ENCODE results near the gene DCTD.

Gene DCTD

DNA sequence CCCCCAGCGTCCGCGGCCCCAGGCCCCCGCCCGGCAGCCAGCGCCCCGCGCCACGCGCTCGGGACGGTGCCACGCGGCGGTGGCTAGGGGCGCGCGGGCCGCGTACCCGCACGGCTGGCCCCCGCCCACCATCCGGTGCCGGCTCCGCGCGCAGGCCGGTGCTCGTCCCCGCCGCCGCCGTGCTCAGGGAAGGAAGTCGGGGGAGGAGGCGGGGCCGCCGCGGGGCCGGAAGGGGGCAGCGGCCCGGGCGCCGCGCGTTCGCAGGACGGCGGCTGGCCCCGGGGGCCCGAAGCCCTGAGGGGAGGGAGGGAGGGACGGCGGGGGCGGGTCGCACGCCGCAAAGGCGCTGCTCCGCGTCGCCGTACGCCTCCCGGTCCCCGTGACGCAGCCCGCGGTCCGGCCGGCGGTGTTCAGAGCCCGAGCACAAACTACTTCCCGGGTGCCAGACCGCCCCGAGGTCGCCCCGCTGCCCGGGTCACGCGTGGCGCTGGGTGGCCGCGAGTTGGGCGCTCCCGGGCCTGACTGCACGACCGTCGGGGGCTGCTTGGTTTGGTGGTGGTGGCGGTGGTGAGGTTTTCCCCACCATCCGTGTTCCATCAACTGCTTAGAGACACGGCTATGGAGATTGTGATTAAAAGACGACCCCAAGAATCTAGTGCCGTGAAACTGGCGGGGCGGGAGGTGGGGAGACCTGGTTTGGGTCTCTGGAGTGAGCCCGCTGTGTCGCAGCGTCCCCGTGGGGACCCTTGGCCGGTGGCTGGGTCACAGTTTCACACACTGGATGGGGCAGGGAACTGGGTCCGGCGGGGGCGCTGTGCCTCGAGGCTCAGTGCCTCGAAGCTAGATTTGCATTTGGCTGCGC, at the start of gene DCTD:
DCTD (minus strand) TSS at position 205 of the 862 bp plus-strand sequence. CDS start 1,818 bp downstream, outside the sequence.
- no peak for DNase-seq (ENCODE audit: low read depth)

DNA sequence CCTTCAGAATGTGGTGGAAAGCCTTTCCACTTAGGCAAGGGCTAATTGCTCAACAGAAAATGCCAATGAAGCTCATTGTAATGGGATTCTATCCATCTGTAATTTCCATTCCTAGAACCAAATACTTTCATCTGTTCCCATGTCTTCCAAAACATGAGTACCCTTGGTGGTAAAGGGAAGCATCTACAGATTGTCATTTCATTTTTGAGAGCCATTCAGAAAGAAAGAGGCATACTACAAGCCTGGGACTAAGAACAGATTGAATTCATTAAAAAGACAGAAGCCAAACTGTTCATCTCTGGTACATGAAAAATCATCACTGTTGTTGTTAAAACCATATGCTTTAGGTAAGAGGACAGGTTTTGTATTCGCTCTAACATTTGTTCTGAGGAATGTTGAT, 43.6 kb upstream of the DCTD start:
- DNase-seq (ENCODE audit: low read depth) = no peak

DNA sequence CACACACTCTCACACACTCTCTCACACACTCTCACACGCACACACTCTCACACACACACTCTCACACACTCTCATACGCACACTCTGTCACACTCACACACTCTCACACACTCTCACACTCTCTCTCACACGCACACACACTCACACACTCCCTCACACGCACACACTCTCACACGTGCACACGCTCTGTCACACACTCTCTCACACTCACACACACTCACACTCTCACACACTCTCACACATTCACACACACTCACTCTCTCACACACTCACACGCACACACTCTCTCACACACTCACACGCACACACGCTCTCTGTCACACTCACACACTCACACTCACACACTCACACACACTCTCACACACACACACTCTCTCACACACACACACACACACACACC, 43.0 kb upstream of the DCTD start:
- DNase-seq (ENCODE audit: low read depth) = no peak

DNA sequence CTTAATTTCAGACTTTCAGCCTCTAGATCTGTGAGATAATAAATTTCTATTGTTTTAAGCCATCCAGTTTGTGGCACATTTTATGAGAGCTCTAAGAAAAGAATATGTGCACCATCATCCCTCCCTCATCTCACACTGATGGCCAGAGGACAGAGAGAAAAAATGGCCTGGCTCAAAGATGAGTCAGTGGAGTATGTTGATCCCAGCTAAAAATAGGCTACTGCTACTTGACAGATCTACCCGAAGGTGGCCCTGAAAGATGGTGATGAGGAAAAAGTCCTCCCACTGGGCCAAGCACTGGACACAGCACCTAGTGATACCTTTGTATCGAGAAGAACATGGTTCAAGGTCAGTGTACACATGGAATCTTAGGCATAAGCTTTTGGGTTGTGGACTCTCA, 38.2 kb upstream of the DCTD start:
- DNase-seq (ENCODE audit: low read depth) = no peak

DNA sequence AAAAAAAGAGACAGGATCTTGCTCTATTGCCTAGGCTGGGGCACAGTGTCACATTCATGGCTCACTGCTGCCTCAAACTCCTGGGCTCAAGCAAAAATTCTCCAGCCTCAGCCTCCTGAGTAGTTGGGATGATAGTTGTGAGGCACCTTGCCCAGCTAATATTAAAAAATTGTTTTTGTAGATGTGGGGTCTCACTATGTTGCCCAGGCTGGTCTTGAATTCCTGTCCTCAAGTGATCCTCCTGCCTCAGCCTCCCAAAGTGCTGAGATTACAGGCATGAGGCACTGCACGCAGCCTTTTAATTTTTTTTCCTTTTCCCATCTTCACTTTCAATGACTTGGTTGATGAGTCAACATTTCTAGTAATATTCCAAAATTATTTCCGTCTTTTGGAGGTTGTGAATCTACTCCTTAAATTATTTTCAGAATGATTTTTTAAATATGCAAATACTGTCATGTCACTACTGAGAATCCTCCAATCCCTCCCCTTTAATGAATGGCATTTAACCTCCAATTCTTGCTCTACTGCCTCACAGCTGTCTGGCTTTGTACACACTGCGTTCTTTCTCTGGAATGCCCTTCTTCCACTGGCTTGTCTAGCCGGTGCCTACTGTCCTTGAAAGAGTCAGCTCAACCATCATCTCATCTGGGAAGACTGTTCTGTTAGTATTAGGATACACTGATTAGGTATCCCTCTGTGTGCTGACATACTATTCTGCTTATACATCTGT, 27.5 kb upstream of the DCTD start:
- DNase-seq (ENCODE audit: low read depth) = no peak

DNA sequence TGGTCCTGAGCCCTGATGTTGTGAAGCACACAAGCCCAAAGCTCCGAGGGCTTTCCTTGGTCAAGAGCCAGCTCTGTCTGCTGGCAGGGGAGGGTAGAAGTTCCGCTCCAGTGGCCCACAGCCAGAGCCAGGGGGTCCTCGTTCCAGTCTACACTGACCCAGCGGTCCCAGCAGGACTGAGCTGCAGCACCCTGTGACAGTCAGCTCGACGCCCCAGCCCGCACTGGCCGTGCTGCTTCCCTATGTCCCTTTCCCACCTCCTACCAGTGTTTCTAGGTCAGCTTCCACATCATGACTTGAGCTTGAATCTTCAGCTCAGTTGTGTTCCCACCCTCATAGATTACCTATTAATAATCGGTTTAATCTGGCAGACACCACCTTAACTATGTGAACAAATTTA, 22.5 kb upstream of the DCTD start:
- DNase-seq (ENCODE audit: low read depth) = no peak

DNA sequence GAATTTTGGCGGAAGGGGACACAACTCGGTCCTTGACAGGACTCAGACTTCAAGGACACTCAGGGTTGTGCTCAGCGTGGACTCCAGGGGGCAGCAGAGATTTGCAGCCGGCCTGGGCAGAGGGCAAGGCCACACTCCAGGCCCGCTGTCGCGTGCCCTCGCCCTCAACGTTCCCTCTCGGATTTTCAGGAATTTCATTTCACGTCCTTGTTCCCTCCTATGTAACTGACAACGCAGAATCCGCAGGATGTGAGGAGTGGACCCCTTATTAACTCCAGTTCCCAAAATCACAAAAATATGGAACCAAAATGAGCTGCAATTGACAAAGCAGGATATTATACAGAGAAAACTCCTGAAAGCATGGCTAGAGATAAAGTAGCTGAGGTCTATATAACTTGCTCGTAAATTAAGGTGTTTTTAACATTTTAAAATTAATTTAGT, 21.0 kb upstream of the DCTD start:
- no peak for DNase-seq (ENCODE audit: low read depth)

DNA sequence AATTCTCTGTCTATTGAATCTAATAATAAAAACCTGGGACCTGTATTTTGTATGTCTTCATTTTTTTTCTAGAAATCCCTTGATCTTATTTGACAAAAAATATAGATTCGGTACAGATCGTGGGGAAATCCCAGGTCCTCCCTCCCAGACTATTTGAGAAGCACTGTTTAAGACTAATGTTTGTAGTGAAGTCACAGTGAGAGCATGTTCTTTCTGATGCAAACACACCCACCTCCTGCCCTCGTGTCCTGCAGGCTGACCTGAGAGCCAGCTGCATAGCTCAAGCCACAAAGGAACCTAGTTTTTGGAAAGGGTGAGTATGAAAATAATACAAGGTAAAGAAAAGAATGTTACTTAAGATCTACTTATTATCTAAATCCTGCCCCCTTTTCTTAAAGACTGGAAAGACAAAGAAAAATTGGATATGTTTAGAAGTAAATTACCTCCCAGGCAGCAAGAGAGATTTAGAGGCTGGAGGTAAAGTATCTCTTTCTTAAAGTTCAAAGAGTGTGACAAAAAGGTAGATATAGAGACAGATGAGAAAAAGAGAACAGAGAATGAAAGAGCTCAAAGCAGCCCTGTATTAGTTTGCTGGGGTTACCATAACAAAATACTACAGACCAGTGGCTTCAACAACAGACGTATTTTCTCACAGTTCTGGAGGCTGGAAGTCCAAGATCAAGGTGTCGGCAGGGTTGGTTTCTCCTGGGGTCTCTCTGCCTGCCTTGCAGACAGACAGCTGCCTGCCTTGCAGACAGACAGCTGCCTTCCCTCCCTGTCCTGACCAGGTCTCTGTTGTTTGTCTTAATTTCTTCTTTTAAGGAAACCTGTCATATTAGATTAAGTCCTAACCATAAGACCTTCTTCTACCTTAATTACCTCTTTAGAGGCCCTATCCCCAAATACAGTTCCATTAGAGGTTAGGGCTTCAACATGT, 20.4 kb upstream of the DCTD start:
- DNase-seq (ENCODE audit: low read depth) = no peak

DNA sequence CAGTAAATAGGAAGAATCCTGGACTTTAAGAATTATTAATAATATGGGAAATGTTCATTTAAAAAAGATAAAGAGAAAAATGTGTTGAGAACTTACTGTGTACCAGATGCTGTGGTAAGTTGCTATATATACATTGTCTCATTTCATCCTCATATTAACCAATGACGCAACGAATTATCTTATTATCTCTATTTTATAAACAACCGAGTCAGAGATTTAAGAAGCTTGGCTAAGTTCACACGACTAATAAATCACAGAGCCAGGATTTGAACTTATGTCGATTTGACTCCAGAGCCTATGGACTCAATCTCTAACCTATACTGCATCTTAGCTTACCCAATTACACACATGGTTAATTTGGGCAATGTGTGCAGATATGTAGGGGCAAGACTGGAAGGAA, 15.5 kb upstream of the DCTD start:
- no peak for DNase-seq (ENCODE audit: low read depth)

DNA sequence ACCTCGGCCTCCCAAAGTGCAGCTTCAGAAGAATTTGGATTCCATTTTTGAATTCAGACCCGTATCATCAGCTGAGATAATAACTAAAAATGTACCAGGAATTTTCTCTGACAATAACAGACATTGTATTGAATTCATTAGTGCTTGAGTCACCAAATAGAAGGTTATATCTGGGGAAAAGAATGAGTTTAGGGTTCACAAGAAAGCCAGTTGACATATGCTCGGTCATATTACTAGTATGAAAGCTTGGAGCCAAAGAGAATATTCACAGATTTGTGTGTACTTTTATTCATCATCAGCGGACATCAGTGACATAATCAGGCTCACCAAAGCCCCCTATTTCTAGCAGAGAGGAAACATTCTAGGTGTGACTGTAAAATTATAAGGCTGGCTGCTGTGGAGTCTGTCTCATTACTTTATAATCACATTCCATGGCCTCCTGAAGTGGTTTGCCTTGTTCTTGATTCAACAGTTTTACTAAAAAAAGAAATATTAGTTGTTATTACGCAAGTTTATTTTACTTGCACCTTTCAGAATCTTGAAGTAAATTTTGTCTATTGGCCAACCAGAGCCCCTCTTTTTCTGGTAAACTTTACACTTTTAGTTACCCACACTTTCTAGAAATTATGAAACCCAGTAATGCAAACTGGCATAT, 14.6 kb upstream of the DCTD start:
- no peak for DNase-seq (ENCODE audit: low read depth)

DNA sequence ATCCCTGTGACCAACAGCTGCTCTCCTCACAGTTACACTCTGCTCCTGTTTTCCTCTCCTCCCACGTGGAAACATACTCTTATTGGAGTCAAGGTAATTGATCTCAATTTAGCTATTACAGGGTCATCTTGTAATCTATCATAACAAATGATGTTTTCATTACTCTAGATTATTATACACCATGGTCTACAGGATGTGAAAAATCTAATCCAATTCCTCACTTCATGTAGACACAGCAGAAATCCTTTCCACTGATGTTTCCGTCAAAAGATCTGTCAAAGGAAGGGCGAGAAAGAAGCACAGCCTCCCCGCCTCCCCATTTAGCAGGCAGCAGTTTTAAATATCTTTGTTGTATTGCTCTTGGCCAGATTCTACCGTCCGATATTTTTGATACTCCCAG, 13.7 kb upstream of the DCTD start:
- DNase-seq (ENCODE audit: low read depth) = no peak

DNA sequence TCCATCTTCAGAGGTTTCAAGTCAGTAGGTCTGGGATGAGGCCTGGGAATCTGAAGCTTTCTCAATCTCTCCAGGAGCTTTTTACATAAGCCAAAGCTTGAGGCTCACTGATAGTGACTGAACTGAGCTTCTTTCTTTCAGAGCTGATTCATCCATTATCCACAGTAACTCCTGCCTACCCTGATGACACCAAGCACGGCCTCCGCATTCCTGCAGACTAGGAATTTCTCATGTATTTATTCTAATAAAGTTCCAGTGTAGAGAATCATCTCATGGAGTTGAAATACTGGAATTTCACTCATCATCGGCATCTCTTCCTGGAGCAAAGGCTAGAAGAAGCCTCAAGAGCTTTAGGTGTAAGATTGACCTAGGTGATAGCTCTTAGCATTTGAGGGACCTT, 12.1 kb upstream of the DCTD start:
- no peak for DNase-seq (ENCODE audit: low read depth)

DNA sequence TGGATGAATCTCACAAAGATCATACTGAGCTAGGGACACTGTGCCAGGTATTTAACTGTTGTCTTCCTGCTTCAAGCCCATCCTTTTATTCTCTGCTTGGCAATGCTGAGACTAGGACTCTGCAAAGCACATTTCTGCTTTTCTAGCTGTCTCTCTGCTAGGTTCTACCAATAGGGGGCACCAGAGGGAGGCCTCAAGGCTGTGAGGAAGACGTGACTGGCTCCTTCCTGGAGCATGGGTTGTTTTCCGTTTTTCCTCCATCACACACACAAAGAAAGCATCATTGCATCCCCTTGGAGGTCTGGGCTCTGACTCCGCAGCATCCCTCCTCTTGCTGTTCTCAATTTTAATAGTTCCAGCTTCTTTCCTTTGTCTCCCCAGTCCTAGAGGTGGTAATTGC, 10.9 kb upstream of the DCTD start:
- DNase-seq (ENCODE audit: low read depth) = no peak

DNA sequence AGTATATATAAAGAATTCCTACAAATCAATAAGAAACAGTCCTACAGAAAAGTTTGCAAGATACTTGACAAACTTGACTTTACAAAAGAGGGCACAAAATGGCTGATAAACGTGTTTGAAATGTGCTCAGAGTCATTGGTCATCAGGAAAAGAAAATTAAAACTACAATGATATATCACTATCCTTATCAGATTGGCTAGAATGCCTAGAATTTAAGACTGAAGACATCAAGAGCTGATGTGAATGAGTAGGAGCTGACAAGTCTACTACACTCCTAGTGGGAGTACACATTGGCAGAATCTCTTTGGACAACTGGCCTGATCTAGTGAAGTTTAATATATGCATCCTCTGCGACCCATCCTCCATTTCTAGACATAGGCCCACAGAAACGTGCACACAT, 10.3 kb upstream of the DCTD start:
- no peak for DNase-seq (ENCODE audit: low read depth)

DNA sequence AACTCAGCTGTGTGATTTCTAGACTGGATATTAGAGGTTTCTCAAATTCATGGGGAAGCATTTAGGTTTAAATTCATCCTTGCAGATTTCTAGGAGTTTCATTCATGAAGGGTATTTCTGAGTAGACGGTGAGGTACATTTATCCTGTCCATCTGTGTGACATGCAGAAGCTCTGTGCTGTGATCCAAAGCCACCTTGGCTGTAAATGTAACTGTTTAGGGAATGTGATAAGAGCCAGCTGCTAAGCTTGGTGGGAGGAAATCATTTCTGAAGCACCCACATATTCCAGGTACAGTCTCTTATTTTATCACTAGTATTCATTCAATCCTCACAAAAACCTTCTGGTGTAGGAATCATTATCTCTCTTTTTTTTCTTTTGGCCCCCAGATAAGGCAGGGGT, 8.7 kb upstream of the DCTD start:
- no peak for DNase-seq (ENCODE audit: low read depth)

DNA sequence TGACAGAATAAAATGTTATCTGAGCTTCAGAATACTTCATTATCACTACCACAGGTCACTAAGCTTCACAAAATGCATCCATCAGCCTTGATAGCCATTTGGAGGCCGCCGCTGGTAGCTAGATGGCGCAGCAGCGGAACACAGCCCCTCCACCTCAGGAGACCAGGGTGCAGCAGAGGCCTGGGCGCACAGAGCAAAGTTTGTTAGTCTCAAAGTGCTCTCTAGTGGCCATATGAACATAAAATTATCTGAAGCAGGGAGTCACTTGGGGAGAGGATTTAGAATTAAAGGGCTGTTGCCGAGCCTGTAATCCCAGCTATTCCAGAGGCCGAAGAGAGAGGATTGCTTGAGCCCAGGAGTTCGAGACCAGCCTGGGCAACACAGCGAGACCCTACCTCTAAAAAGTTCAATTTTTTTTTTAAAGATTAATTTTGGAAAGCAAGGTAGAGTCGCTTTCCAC, 8.1 kb upstream of the DCTD start:
- peak; percentile 49 for DNase-seq (ENCODE audit: low read depth)

DNA sequence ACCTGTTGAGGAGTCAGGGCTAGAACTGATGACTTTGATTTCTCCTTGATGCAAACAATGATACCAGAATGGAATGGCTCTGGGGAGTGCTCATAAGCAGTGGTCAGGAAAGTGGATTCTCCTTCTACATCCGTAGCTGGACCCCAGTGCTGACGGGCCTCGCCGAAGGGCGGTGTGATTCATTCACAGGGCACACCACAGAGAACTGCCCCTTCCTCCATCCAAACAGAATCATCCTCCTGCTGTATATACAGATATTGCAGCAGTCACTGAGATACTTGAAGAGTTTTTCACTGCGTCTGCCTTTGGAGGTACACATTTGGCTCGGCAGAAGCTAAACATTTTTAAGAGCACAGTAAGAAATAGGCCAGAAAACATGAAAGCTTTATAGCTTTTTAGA, 7.3 kb upstream of the DCTD start:
- no peak for DNase-seq (ENCODE audit: low read depth)

DNA sequence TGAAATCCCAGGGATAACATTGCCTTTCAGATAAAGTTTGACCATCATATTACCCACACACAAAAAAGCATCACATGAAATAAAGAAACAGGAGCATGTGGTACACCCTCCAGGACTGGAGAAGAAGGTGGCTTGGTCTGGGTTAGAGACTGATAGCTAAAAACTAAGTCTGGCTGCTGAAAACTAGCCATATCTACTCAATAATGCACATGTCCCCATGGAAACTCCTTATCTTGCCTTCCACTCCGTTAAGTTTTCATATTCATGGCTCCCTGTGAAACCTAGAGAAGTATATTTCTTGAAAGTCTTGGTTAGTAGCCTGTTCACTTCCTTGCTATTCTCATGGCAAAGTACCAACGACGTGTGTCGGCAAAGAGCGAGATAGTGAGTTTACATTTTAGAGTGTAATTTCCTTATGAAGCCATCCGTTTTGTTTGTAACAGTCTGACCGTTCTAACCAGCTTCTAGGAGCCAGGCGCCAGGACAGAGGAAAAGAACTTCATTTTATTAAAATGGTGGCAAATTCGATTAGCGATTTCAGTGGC, 6.7 kb upstream of the DCTD start:
- no peak for DNase-seq (ENCODE audit: low read depth)

DNA sequence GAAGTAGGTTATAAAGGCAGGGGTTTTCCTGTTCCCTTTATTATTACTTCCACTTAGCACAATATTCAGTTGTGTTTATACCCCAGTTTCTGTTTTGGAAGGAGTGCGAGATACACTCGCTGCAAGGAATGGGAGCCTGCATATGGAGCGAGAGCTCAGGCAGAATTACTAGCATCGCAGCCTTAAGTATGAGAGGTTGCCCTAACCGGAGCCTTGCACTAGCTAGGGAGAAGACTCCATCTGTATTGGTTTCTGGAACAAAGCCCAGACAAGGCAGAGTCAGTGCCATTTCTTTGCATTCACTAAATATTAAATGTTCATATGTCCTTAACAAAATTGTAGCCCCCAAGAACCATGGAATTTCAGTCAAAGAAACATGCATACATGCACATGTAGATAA, 6.2 kb upstream of the DCTD start:
- DNase-seq (ENCODE audit: low read depth) = no peak

DNA sequence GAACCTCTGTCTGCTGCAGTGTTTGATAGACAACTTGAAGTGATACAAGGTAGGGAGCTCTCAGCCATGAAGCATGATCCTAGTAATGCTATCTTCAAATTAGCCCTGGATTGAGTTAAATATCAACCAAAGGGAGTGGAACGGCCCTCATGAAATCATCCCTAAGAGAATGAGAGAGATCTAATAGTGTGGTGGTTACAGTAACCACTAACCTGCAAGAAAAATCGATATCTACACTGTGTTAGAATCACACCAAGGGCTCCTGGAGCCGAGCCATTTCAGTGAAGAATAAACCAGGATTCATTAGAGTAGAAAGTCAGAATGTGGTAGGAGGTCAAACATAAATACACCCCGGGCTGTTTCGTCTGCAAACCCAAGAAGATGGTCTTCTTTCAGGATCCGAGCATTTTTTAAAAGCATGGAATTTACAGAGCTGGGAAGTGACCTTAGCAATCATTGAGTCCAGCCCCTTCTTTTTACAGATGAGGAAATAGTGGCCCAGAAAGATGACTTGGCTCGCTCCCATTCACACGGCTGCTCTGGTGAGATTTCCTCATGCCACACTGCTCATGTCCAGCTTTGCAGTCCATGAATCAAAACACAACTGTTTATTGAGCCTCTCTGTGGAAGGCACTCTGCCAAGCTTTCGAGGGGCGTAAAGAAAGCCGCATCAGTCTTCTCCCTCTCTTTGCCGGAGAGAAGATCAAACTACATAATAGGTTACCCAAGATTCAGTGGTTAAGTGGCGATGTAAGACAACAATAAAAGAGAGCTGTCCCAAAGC, 5.5 kb upstream of the DCTD start:
- no peak for DNase-seq (ENCODE audit: low read depth)

DNA sequence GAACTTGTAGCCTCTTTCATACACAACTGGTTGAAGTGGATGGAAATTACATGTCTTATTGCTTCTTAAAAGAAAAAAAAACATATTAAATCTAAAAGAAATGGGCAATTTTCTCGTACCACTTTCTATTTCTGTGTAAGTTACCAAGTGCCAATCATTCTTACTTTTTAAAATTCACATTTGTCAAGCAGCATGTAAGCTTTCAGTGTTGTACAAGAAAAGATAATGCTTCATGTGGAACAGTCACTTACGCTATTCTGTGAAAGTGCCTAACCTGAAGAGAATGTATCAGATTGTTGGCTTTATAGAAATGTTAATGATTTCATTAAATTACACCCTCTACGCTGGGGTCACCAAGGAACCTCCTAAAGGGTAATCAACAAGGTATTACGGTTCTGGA, 4.4 kb upstream of the DCTD start:
- DNase-seq (ENCODE audit: low read depth) = no peak

Measured in CMK (cell line).